Kidney epithelial cell (primary cell): Measurements from ENCODE around the gene NPM1. TPM values are rescaled to one million over a fixed set of nuclear protein-coding genes. Genes with fewer than 3 reads are reported as not detected.

ENCODE experiments used
- DNase-seq: peaks from one replicate; pipeline ENCODE4 v3.0.0-alpha.2; 2010; ENCODE audit warnings: low read depth
- H3K27me3 ChIP-seq: 2 replicates; pipeline ENCODE4 v1.6.0; 2011; ENCODE audit warnings: low read length; ENCODE audit not compliant: control insufficient read depth, insufficient read depth
- H3K36me3 ChIP-seq: 2 replicates; pipeline ENCODE4 v1.5.1; 2011; ENCODE audit warnings: low read length; ENCODE audit not compliant: control insufficient read depth, insufficient read depth
- H3K4me3 ChIP-seq: 2 replicates; pipeline ENCODE4 v1.5.1; 2011; ENCODE audit warnings: low read depth, mild to moderate bottlenecking, control low read depth, low read length
- total RNA-seq: library from RNA; depleted of rRNA; stranded (reverse); fragments of >200 nt; gene quantifications from 2 replicates; pipeline ENCODE4 v1.2.3, GENCODE V29; 2015
- TF ChIP-seq, protein P1 (sequence below): IDR thresholded peaks from 2 replicates; pipeline ENCODE4 v1.5.1; 2011; ENCODE audit warnings: mild to moderate bottlenecking, moderate library complexity, low read length, control low read depth, inconsistent platforms; ENCODE audit not compliant: insufficient read depth, poor library complexity, severe bottlenecking

The NPM1 gene
- total RNA-seq, 1 donor from 2014 or later: 1,455 TPM

DNA sequence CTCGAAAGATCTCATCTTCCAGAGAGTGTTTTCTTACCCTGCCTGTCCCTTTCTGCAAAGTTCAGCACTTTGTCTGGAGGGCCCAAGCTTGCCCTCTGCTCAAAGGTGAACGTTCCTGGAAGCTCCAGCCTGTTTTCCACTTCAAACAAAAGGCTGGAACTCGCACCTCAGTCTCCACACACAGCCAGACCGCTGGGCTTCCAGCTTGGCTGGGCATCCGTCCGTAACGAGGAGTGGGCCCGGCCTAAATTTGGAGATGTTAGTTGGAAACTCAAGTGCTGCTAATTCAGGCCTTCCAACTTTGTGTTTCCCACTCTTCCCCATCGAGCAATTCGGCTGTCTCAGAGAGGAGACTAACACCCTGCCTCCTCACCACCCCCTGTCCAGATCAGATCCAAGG, 66.9 kb downstream of the NPM1 start:
- TF ChIP-seq, protein P1, sequence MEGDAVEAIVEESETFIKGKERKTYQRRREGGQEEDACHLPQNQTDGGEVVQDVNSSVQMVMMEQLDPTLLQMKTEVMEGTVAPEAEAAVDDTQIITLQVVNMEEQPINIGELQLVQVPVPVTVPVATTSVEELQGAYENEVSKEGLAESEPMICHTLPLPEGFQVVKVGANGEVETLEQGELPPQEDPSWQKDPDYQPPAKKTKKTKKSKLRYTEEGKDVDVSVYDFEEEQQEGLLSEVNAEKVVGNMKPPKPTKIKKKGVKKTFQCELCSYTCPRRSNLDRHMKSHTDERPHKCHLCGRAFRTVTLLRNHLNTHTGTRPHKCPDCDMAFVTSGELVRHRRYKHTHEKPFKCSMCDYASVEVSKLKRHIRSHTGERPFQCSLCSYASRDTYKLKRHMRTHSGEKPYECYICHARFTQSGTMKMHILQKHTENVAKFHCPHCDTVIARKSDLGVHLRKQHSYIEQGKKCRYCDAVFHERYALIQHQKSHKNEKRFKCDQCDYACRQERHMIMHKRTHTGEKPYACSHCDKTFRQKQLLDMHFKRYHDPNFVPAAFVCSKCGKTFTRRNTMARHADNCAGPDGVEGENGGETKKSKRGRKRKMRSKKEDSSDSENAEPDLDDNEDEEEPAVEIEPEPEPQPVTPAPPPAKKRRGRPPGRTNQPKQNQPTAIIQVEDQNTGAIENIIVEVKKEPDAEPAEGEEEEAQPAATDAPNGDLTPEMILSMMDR: no peak
- Histone ChIP-seq H3K36me3 (no peaks in the 10 kb centered on the region), H3K27me3 (no peaks in the 10 kb centered on the region), H3K4me3 (no peak overlapping the region)
- DNase-seq: no peak

DNA sequence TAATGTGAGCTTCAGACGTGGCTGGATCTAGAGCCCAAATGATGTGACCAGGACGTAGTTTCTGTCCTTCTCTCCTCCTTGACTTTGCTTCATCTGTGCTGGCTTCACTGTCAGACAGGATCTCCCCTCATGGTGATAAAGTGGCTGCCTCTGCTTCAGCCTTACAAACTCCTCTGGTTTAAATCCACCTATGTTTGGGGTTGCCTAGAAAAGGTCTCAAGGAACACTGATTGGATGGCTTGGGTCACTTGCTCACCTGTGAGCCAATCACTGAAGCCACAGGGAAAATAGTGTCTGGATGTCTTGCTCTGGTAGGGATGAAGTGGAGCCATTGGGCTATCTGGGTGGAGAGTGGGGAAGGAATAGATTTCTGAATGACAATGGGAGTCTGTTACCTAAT, 67.9 kb downstream of the NPM1 start:
- Histone ChIP-seq H3K4me3 (no peak overlapping the region), H3K27me3 (peaks cover 4% of the 10 kb centered on the region), H3K36me3 (no peaks in the 10 kb centered on the region)
- no peak for DNase-seq
- TF ChIP-seq, protein P1: no peak

DNA sequence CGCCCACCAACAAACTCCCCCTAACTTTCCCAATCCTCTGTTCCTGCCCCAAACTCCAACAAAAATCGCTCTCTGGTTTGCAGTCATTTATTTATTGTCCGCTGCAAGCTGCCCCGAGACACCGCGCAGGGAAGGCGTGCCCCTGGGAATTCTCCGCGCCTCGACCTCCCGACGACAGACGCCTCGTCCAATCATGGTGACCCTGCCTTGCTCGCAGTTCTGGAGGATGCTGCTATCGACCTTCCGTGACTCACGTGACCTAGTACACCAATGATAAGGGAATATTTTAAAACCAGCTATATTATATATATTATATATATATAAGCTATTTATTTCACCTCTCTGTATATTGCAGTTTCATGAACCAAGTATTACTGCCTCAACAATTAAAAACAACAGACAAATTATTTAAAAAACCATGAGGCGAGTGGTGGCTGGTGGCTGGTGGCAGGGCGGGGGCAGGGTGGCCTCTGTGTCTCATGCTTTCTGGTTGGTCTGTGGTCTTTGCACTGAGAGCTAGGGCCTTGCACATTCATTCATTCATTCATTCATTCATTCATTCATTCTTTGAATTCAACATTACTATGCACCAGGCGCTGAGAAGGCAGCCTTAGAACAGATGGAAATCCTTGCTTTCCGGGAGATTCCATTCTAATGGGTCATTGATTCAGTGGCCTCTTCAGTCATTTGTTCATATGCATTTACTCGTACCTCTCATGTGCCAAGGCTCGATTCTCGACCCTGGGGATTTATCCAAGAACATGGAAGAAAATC, 69.7 kb downstream of the NPM1 start:
- Histone ChIP-seq H3K36me3 (no peaks in the 10 kb centered on the region), H3K4me3 (no peak overlapping the region), H3K27me3 (peaks cover 5% of the 10 kb centered on the region)
- no peak for DNase-seq
- TF ChIP-seq, protein P1: no peak

DNA sequence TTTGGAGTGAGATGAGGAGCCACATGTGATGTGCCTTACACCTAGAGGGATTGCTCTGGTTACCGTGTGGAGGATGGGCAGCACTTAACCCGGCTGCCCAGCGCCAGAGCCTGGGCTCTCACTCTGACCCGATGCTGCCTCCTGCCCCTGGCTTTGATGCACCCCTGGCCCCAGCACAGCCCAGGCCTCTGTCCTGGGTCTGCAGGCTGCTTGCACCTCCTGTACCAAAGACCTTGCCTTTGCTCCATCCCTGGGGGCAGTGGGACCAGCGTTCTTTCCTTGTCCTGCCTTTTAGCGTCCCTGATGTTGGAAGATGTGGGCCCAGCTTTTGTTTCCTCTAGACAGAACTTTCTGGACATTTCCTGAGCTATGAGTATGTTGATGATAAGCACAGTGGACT, 72.2 kb downstream of the NPM1 start:
- H3K27me3 ChIP-seq: peaks cover 8% of the 10 kb centered on the region
- no peaks in the 10 kb centered on the region for H3K36me3 ChIP-seq
- DNase-seq: no peak
- TF ChIP-seq, protein P1: no peak
- no peak overlapping the region for H3K4me3 ChIP-seq

Other genes with a start within 250 kb of the NPM1 start
- gene TLX3, start 78.6 kb upstream of the NPM1 start, total RNA-seq: 0.14 and 0.58 TPM in 2 replicates
- 0.34 TPM in 1 of 2 replicates, not detected in the other for gene FGF18, start 31.8 kb downstream of the NPM1 start, total RNA-seq